NCI-H510A treated with DMSO at 0.1 percent for 48 hours (cell line): ENCODE measurements around the gene ARL15.

Experiments used
- DNase-seq: peaks from one replicate; lab custom pipeline; 2025; lab: John Stamatoyannopoulos, UW

Gene ARL15

DNA sequence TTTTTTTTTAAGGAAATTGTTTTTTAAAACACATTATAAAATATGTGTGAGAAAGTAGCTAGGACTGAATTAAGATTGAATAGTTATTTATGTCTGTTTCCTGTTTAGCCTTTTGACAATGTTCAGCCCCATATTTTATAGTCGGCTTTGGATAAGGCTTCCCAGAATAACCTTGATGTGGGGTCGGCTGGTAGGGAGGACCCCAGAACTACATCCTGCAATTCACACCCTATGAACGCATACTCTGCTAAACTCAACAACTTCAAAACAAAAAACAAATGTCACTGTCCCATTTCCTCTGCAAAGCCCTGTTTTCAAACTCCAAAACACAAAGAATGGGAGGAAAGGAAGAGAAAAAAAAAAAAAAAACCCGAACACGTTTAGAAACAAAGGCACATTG lies 63.1 kb downstream of the ARL15 start:
- DNase-seq = no peak

GRCh38 chr5:54243483-54244080 lies 66.8 kb downstream of the ARL15 start:
- DNase-seq = peak; percentile 26

- no peak for DNase-seq
These were observed 68.1 kb downstream of the ARL15 start for GRCh38 chr5:54242297-54242696.

DNA sequence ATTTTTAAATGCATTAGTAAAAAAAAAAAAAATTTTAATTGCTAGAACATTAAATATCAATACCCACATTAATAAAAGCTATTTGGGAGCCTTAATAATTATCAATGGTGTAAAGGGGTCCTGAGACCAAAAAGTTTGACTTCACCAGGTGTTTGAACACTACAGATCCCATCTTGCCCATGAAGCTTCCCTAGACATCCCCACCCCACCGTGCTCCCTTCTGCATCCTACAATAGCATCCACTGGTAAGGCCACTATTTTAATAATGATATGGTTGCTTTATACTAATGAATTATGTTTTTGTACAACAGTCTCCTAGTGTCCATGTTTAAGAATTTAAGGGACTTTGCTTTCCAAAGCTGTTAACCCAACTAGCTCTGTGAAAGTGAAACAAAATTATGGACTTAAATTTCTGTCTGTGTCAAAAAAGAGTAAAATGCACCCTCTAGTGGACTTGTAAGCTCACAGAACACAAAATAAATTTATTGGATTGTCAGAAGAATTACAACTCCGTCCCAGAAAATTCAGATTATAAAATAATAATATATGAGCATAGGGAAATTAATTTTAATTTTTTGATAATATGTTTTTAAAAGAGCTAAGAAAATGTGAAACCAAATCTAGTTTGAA lies 76.0 kb downstream of the ARL15 start:
- peak; percentile 34 for DNase-seq

GRCh38 chr5:54230936-54231685 lies 79.3 kb downstream of the ARL15 start:
- DNase-seq = no peak

DNA sequence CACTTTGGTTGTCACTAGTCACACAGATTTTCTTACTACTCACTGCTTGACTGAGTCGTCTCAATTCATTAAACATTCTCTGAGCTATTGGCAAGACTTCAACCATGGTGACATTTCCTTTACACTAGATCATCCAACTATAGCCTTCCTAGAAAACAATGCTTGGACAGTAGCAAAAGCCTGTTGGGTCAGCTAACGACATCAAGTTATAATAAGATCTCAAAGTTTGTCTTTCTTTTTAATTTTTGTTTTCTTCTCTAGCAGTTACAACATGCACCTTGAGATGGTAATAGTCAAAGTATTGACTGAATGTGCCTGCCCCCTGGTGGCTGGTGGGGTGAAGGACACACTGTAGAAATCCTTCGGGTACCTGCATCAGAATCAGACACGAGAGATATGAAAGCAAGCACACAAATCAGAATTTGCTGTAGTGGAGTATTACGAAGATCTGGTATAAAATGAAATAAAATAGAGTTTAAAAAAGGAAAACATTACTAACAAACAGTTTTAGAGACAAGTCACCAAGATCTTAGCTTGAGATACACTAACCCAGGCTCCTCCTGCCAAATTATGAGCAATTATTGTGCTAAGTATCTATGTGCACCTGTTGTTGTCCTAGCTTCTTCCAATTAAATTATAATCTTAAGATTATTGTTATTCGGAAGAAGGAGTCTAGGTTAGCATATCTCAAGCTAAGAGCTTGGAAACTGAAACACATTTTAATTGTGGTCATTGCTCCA lies 81.2 kb downstream of the ARL15 start:
- DNase-seq = peak; percentile 42

- DNase-seq = no peak
These were observed 82.6 kb downstream of the ARL15 start for GRCh38 chr5:54227759-54228158.

- DNase-seq = no peak
These were observed 83.3 kb downstream of the ARL15 start for GRCh38 chr5:54227109-54227508.

GRCh38 chr5:54226215-54226614 lies 84.2 kb downstream of the ARL15 start:
- no peak for DNase-seq

- no peak for DNase-seq
These were observed 86.1 kb downstream of the ARL15 start for GRCh38 chr5:54224103-54224826.

GRCh38 chr5:54222336-54222735 lies 88.0 kb downstream of the ARL15 start:
- DNase-seq = peak; percentile 17

- DNase-seq = no peak
These were observed 89.2 kb downstream of the ARL15 start for GRCh38 chr5:54221135-54221534.

DNA sequence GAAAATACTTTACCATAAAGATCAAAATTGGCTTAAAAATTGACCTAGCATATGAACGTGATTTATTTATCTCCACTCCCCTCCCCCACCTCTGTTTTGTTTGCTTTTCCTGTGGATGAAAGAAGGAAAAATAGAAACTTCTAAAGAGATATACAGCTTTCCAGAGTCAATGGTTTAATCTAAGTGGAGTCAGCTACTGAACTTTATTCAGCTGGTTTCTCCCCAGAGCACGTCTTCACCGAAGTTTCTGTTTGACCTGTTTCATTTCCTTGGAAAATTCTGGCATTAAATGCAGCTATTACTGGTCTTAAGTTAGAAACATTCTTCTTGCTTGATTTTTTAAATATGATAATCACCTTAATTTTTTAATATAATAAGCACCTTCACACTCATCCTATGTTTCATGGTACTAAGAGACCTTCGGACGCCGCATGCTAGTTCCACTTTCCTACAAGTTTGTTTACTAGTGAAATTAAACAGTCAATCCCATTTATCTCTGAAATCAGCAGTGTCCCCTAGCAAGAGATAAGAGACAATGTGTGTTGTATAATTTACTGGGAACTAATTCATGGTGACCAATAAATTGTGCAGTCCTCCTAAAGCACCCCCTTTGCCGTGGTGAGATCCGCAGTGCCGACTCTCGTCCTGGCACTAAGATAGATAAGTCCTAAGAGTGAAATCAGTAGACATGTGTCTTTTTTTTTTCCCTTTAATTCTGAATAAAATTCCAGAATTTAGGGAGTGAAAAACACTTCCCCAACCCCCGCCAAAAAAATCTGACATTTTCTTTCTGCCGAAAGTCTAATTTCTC lies 89.9 kb downstream of the ARL15 start:
- no peak for DNase-seq

- peak; percentile 79 for DNase-seq
These were observed 92.4 kb downstream of the ARL15 start for GRCh38 chr5:54217826-54218503.

GRCh38 chr5:54215233-54215736 lies 95.1 kb downstream of the ARL15 start:
- DNase-seq = no peak

DNA sequence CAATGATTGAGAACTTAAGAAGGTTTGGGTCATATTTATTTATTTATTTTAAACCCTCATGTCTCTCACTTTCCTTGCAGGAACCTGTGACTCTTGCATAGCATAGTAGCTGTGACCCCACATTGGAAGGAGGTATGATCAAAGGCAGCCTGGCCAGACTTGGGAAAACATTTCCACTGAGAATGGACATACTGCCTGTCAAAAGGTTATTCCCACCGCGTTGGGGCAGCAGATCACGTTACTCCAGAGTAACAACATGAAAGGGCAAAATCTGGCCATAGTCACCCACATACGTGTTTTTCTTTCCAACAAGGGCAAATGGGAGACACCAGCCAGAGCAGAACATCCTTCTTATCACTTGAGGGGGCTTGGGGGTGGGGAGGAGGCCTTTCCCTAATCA lies 95.7 kb downstream of the ARL15 start:
- no peak for DNase-seq

DNA sequence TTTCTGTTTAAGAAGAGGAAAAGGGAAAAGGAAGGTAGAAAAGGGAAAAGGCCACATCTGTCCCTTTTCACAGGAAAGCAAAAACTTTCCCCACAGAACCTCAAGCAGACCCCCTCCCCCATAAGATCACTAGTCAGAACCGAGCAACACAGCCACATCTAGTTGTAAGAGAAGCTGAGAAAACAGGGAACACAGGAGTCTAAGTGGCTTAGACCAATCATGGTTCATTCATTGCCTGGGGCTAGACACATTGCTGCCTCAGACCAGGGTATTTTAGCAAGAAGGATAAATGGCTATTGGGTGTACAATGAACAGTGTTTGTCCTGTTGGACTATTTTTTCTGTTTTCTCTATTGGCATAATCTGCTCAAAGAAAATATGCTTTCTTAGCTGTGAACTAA lies 98.0 kb downstream of the ARL15 start:
- no peak for DNase-seq

DNA sequence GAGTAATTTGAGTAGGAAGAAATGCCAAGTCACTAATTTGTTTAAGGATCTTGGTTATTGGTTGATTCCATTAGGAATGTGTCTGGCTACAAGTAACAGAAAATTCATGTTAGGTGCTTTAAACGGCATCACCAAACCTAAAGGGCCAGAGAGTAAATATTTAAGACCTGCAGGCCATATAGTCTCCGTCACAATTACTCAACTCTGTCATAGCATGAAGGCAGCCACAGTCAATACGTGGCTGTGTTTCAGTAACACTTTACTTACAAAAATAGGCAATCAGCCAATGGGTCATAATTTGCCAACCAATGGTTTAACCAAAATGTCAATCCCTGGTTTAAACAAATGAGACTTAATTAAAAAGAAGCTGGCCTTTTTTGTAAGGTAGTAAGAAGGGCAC lies 98.5 kb downstream of the ARL15 start:
- no peak for DNase-seq

DNA sequence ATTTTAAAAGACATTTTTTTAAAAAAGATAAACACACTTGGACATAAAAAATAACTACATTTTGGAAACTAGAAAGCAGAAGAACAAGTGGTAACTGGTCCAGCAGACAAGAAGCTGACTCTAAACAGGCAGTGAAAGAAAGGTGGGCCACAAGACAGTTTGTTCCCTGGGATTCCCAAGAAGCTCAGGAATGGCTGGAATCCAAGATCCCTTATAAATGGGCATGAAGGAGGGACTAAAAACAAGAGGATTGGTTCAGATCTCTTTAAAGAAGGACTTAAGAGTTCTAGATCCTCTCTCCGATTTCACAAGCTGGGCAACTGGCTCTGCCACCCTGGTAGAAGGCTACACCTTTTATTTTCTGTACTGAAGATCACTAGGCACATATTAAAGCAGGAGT lies 102.8 kb downstream of the ARL15 start:
- no peak for DNase-seq

- DNase-seq = no peak
These were observed 103.7 kb downstream of the ARL15 start for GRCh38 chr5:54206580-54207229.
